ENCODE measurements around the gene CATSPERZ. TPM values are rescaled to one million over a fixed set of nuclear protein-coding genes. Genes with fewer than 3 reads are reported as not detected.
A peak's percentile ranks its signal among the peaks of the same experiment; 100 is the strongest.

CATSPERZ gene
- total and polyA plus RNA-seq, 2 of the 13 experiments (the other 11 are each of a cell fraction or from before 2014, with no cell fraction given), result 0.22 to 0.48 TPM

GRCh38 chr11:64339754-64340408 is 39.7 kb downstream of the CATSPERZ start, which contains the start of gene CCDC88B:
Gene CCDC88B, plus strand, starts transcription at chr11:64340204. Its CDS starts 63 bp downstream, at chr11:64340267.
- Histone ChIP-seq H3K9ac (ENCODE audit: insufficient read depth, low read depth, low read length) (no peak within 1 kb of the TSS), H3K27ac (ENCODE audit: extremely low read length, insufficient read depth, low read length) (no peak within 1 kb of the TSS), H2AFZ (ENCODE audit: low read length) (no peak within 1 kb of the TSS), H3K4me1 (ENCODE audit: insufficient read depth, low read length) (peaks cover 36% of the 10 kb centered on the region), H3K79me2 (ENCODE audit: insufficient read depth, low read length) (no peaks in the 10 kb centered on the region), H3K4me2 (ENCODE audit: low read depth, low read length) (peak within 1 kb of the TSS; percentile 55), H3K9me3 (ENCODE audit: low read length) (no peaks in the 10 kb centered on the region), H3K4me3 (replicated peaks in 1 of 3; ENCODE audit: insufficient read depth in 1 of 3, low read depth in 2 of 3, low read length in 3 of 3) (peak within 1 kb of the TSS; percentile 12 to 58 (median 27); a peak in 1 of 6 replicates), H3K36me3 (replicated peaks in 1 of 2; ENCODE audit: control insufficient read depth in 1 of 2, insufficient read depth in 2 of 2, low read length in 2 of 2) (no peaks in the 10 kb centered on the region), H3K27me3 (ENCODE audit: control insufficient read depth in 1 of 2, insufficient read depth in 2 of 2, low read length in 2 of 2) (peaks cover 3 to 40% of the 10 kb centered on the region in 2 experiments; a peak in 3 of 5 replicates), H4K20me1 (ENCODE audit: insufficient read depth, low read length) (no peaks in the 10 kb centered on the region)
- FAIRE-seq (no peak), DNase-seq (ENCODE audit: low spot score) (no peak), ATAC-seq (no peak)
- 54% methylated on average over 7 of the region's 16 CpGs for WGBS (ENCODE audit: low lambda C conversion rate)
- ChIA-PET CTCF (ENCODE audit: low intra/inter-chr PET ratio, low total read pairs) (interaction anchor here (0.8 kb wide), 1 partner anchor 16 kb away, joined by 3 read pairs; no protein-coding TSS in a partner anchor), POLR2A (no interaction called here)
- no peak for TF ChIP-seq ZBTB38 (CRISPR knock-in tag; IDR thresholded peaks at IDR 0.05)
- TF ChIP-seq PCBP1 (IDR thresholded peaks at IDR 0.05; ENCODE audit: borderline replicate concordance, low read depth, low read length), result no peak
- no peak for TF ChIP-seq NR2F6 (IDR thresholded peaks at IDR 0.05)
- no peak for TF ChIP-seq NR2F6 (CRISPR knock-in tag; IDR thresholded peaks at IDR 0.05)
- no peak for TF ChIP-seq ZNF276 (CRISPR knock-in tag; IDR thresholded peaks at IDR 0.05; ENCODE audit: low read depth)
- in situ Hi-C loops (cut with HindIII; ENCODE audit: extremely low pct_ligation_motif_present, low pct_unique_long_range_greater_than_20kb) (no loop called here), intact Hi-C loops (cut with micrococcal nuclease; ENCODE audit: unreplicated experiment) (no loop called here)
- BruUV-seq (replicated peaks), result no TSS peak

Measured in HepG2 (cell line).